Sigmoid colon (tissue), 4 donors: ENCODE measurements around the gene FBN3.

Source experiments
- POLR2AphosphoS5 ChIP-seq, 4 donors: sonication (generic); formaldehyde crosslinking; IDR thresholded peaks; one replicate each; pipeline ENCODE4 v1.6.1; 2017; ENCODE audit warnings: antibody characterized with exemption in 4 of 4
- TF ChIP-seq, protein P1 (sequence below), 4 experiments: fragments of 450-650 bp in 3 of 4; fragments of 200-600 bp in 1 of 4; IDR thresholded peaks; one replicate each; pipeline ENCODE4 v1.5.1; 2016 to 2019; ENCODE audit warnings: antibody characterized with exemption in 4 of 4, mild to moderate bottlenecking in 3 of 4, moderate library complexity in 2 of 4

- TF ChIP-seq, protein P1, sequence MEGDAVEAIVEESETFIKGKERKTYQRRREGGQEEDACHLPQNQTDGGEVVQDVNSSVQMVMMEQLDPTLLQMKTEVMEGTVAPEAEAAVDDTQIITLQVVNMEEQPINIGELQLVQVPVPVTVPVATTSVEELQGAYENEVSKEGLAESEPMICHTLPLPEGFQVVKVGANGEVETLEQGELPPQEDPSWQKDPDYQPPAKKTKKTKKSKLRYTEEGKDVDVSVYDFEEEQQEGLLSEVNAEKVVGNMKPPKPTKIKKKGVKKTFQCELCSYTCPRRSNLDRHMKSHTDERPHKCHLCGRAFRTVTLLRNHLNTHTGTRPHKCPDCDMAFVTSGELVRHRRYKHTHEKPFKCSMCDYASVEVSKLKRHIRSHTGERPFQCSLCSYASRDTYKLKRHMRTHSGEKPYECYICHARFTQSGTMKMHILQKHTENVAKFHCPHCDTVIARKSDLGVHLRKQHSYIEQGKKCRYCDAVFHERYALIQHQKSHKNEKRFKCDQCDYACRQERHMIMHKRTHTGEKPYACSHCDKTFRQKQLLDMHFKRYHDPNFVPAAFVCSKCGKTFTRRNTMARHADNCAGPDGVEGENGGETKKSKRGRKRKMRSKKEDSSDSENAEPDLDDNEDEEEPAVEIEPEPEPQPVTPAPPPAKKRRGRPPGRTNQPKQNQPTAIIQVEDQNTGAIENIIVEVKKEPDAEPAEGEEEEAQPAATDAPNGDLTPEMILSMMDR (IDR thresholded peaks at IDR 0.05): no peak
- TF ChIP-seq POLR2AphosphoS5 (IDR thresholded peaks at IDR 0.05): no peak
These were observed 5.0 kb downstream of the FBN3 start for GRCh38 chr19:8144273-8144995.
